ENCODE measurements around the gene PTPRN2.
A peak's percentile ranks its signal among the peaks of the same experiment; 100 is the strongest.
"Not testable (repeated sequence)": the region's sequence is repeated elsewhere in the genome, so short reads cannot be mapped to it uniquely, and the experiment has no call there.

PTPRN2 gene

DNA sequence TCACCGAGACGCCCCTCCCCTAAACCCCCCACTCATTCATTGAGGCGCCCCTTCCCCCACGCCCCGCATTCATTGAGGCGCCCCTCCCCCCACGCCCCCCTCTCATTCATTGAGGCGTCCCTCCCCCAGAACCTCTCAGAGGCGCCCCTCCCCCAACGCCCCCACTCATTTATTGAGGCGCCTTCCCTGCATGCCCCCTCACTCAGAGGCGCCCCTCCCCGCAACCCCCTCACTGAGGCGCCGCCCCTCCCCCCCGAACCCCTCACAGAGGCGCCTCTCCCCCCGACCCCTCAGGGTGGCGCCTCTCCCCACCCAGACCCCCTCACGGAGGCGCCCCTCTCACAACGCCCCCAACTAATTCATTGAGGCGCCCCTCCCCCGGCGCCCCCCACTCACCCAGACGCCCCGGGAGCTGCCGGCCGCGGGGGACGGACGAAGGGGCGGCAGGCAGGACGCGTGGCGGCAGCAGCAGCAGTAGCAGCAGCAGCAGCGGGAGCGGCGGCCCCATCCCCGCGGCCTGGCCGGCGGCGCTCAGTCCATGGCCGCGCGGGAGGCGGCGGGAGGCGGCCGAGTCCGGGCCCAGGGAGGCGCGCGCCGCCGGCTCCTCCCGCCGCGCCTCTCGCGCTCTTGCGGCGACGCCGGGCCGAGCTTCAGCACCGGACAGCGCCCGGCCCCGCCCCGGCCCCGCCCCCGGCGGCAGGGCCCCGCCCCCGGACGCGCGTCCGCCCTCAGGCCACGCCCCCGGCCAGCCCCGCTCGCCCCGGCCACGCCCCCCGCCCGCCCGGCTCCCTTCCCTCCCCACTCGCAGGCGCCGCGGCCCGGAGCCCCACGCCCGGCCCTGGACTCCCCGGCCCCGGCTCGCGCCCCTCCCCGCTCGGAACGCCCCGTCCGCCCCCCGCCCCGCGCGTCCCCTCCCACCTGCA, at the start of gene PTPRN2:
Gene PTPRN2 (minus strand): TSS at position 662 of the 923 bp plus-strand sequence.
- DNase-seq (ENCODE audit: low spot score): peak; percentile 86
- TF ChIP-seq, protein P1, sequence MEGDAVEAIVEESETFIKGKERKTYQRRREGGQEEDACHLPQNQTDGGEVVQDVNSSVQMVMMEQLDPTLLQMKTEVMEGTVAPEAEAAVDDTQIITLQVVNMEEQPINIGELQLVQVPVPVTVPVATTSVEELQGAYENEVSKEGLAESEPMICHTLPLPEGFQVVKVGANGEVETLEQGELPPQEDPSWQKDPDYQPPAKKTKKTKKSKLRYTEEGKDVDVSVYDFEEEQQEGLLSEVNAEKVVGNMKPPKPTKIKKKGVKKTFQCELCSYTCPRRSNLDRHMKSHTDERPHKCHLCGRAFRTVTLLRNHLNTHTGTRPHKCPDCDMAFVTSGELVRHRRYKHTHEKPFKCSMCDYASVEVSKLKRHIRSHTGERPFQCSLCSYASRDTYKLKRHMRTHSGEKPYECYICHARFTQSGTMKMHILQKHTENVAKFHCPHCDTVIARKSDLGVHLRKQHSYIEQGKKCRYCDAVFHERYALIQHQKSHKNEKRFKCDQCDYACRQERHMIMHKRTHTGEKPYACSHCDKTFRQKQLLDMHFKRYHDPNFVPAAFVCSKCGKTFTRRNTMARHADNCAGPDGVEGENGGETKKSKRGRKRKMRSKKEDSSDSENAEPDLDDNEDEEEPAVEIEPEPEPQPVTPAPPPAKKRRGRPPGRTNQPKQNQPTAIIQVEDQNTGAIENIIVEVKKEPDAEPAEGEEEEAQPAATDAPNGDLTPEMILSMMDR (IDR thresholded peaks at IDR 0.05; ENCODE audit: extremely low read depth, insufficient read depth, missing control alignments): no peak
- in situ Hi-C loops (cut with MboI; ENCODE audit: low pct_unique_long_range_greater_than_20kb, low sequenced_read_pairs, unreplicated experiment): no loop called here

DNA sequence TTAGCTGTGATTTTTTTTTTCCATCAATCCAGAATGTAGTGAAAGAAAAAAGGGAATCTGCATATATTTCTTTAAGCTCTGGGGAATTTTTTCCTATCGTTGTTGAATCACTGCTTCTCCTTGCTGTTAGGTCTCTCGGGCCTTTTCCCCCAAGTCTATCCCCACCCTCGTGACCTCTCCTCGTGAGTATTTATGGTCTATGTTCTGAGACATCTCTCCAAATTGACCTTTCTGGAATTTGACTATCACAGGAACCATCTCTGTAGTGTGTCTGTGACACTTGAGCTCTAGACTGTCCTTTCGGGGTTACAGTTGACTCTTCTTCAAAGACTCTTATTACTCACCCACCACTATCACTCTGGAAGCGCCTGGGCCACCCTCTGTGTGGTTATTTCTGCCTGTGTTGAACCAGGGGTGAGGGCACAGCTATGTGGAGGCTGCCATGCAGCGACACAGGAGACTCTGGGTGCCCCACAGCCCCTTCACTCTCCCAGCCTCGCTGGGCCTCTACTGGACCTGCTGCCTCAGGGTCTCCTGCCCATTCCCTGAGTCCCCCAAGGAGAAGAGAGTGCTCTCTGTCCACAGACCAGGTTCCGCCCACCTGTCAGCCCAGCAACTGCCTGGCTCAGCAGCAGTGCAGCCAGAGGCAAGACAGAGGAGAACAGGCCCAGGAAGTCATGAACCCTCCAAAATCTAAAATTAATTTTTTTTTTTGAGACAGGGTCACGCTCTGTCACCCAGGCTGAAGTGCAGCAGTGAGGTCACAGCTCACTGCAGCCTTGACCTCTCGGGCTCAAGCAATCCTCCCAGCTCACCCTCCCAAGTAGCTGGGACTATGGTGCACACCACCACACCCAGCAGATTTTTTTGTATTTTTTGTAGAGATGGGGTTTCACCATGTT, 45.7 kb upstream of the PTPRN2 start:
- TF ChIP-seq, protein P1 (IDR thresholded peaks at IDR 0.05; ENCODE audit: extremely low read depth, insufficient read depth, missing control alignments): no peak
- DNase-seq (ENCODE audit: low spot score): no peak
- in situ Hi-C loops (cut with MboI; ENCODE audit: low pct_unique_long_range_greater_than_20kb, low sequenced_read_pairs, unreplicated experiment): no loop called here

- TF ChIP-seq, protein P1 (IDR thresholded peaks at IDR 0.05; ENCODE audit: extremely low read depth, insufficient read depth, missing control alignments): no peak
- in situ Hi-C loops (cut with MboI; ENCODE audit: low pct_unique_long_range_greater_than_20kb, low sequenced_read_pairs, unreplicated experiment): no loop called here
Observed at GRCh38 chr7:158631574-158632195, 44.1 kb upstream of the PTPRN2 start.

DNA sequence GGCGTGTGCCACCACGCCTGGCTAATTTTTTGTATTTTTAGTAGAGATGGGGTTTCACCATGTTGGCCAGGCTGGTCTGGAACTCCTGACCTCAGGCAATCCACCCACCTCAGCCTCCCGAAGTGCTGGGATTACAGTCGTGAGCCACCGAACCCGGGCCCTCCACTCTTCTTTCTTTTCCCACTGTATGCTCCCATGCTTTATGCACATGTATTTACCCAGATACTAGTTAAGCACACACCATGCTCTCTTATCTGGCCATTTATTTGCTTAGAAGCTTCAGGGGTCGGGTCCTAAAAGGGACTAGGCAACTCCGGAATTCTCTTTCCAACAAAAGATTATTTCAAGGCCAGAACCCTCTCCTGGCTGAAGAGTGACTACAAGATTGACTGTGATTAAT, 38.7 kb upstream of the PTPRN2 start:
- DNase-seq (ENCODE audit: low spot score); in situ Hi-C loops (cut with MboI; ENCODE audit: low pct_unique_long_range_greater_than_20kb, low sequenced_read_pairs, unreplicated experiment): not testable (repeated sequence)

More at GRCh38 chr7:158631574-158632195, 44.1 kb upstream of the PTPRN2 start:
- DNase-seq (ENCODE audit: low spot score): no peak

GRCh38 chr7:158623241-158623640, 35.6 kb upstream of the PTPRN2 start:
- TF ChIP-seq, protein P1 (IDR thresholded peaks at IDR 0.05; ENCODE audit: extremely low read depth, insufficient read depth, missing control alignments): no peak
- DNase-seq (ENCODE audit: low spot score): no peak
- in situ Hi-C loops (cut with MboI; ENCODE audit: low pct_unique_long_range_greater_than_20kb, low sequenced_read_pairs, unreplicated experiment): no loop called here

- no peak for DNase-seq (ENCODE audit: low spot score)
- TF ChIP-seq, protein P1 (IDR thresholded peaks at IDR 0.05; ENCODE audit: extremely low read depth, insufficient read depth, missing control alignments): no peak
- in situ Hi-C loops (cut with MboI; ENCODE audit: low pct_unique_long_range_greater_than_20kb, low sequenced_read_pairs, unreplicated experiment): no loop called here
Observed at GRCh38 chr7:158620839-158621441, 33.3 kb upstream of the PTPRN2 start.
